ENCODE data around the gene SYNJ2. TPM values are rescaled to one million over a fixed set of nuclear protein-coding genes. Genes with fewer than 3 reads are reported as not detected.

The SYNJ2 gene
- total and polyA plus RNA-seq, 2 donors from 2014 or later = 1.7 to 15.8 TPM

DNA sequence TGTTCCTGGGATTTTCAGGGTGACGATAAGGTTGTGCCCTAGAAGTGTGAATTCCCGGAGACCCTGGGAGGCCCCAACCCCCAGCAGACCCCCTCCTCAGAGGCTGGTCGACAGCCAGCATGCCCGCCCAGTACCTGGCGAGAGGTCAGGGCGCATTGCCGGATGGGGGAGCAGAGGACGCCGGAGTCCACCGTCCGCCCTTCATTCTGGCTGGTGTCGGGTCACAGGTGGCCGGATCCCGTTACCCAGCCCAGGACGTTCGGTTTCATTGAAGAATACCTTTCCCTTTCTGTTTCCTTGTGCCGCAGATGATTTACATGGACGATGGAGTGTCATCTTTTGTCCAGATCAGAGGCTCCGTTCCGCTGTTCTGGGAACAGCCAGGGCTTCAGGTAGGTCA lies 61.3 kb downstream of the SYNJ2 start:
- no peaks in the 10 kb centered on the region for H3K27me3 ChIP-seq (ENCODE audit: control insufficient read depth, insufficient read depth, low read length)
- DNase-seq (peak in 2 of 5 donors; percentile 49 to 68), FAIRE-seq (no peak)
- H3K4me1 ChIP-seq (ENCODE audit: control insufficient read depth in 2 of 3, insufficient read depth in 2 of 3, low read depth in 1 of 3, low read length in 3 of 3) = peaks cover 0 to 14% (median 2%) of the 10 kb centered on the region in 3 donors
- peak overlapping the region; percentile 8 to 56 for H3K27ac ChIP-seq (ENCODE audit: low read depth in 2 of 2, low read length in 2 of 2)
- H3K36me3 ChIP-seq (ENCODE audit: control insufficient read depth in 2 of 3, insufficient read depth in 3 of 3, low read length in 3 of 3) = no peaks in the 10 kb centered on the region
- H3K9me3 ChIP-seq (ENCODE audit: control insufficient read depth in 2 of 3, insufficient read depth in 1 of 3, low read length in 3 of 3) = no peaks in the 10 kb centered on the region
- TF ChIP-seq, protein P1, sequence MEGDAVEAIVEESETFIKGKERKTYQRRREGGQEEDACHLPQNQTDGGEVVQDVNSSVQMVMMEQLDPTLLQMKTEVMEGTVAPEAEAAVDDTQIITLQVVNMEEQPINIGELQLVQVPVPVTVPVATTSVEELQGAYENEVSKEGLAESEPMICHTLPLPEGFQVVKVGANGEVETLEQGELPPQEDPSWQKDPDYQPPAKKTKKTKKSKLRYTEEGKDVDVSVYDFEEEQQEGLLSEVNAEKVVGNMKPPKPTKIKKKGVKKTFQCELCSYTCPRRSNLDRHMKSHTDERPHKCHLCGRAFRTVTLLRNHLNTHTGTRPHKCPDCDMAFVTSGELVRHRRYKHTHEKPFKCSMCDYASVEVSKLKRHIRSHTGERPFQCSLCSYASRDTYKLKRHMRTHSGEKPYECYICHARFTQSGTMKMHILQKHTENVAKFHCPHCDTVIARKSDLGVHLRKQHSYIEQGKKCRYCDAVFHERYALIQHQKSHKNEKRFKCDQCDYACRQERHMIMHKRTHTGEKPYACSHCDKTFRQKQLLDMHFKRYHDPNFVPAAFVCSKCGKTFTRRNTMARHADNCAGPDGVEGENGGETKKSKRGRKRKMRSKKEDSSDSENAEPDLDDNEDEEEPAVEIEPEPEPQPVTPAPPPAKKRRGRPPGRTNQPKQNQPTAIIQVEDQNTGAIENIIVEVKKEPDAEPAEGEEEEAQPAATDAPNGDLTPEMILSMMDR (IDR thresholded peaks at IDR 0.05; ENCODE audit: borderline replicate concordance, extremely low read depth, insufficient read depth) = no peak
- no peak overlapping the region for H3K9ac ChIP-seq (ENCODE audit: low read length in 3 of 3)
- H3K4me3 ChIP-seq (ENCODE audit: low read length in 3 of 3) = no peak overlapping the region
- intact Hi-C loops (cut with DNase I) = no loop called here

DNA sequence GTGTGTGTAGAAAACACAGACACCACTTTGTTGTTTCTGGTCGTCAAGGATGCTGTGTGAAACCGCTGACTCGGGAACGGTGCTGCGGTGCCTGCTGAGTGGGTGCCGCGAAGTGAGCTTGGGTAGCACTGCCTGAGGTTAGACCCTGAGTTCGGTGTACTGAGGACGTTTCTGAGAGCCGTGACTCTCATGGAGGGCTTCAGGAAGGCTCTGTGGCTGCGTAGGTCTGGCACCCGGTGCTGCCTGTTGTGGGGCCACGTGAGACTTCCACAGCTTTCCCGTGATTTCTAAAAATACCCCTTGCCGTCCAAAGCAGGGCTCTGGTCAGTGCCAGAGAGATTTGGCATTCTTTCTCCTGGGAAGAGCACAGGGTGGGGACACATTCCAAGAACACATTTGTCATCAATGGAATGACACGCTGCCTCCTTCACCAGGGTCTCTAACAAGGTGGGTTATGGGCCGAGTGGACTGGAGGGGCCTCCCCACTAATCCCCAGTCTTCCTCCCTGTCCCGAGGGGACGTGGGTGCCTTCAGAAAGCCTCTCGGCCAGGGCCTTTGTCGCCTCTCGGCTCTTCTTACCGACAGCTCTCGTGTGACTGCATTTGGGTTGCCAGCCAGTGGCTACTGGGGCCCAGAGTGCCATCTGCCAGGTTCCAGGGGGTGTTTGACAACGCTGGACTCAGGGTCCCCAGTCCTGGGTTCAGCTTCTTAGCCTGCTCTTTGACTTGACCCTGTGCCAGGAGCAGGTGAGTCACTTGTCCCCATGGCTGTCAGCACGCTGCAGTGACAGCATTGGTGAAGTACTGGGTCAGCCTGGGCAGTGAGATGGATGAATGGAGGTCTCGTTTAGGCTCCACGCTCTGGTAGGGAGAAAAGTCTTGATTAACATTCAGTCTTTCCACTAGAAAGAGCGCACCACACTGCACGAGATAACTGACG lies 62.2 kb downstream of the SYNJ2 start:
- DNase-seq = peak in 2 of 5 donors; percentile 39 to 54
- H3K4me1 ChIP-seq (ENCODE audit: control insufficient read depth in 2 of 3, insufficient read depth in 2 of 3, low read depth in 1 of 3, low read length in 3 of 3) = peaks cover 0 to 14% (median 2%) of the 10 kb centered on the region in 3 donors
- H3K36me3 ChIP-seq (ENCODE audit: control insufficient read depth in 2 of 3, insufficient read depth in 3 of 3, low read length in 3 of 3) = no peaks in the 10 kb centered on the region
- TF ChIP-seq, protein P1 (IDR thresholded peaks at IDR 0.05; ENCODE audit: borderline replicate concordance, extremely low read depth, insufficient read depth) = no peak
- H3K9me3 ChIP-seq (ENCODE audit: control insufficient read depth in 2 of 3, insufficient read depth in 1 of 3, low read length in 3 of 3) = no peaks in the 10 kb centered on the region
- H3K4me3 ChIP-seq (ENCODE audit: low read length in 3 of 3) = no peak overlapping the region
- H3K9ac ChIP-seq (ENCODE audit: low read length in 3 of 3) = no peak overlapping the region
- intact Hi-C loops (cut with DNase I) = no loop called here
- H3K27ac ChIP-seq (ENCODE audit: low read depth in 2 of 2, low read length in 2 of 2) = no peak overlapping the region
- H3K27me3 ChIP-seq (ENCODE audit: control insufficient read depth, insufficient read depth, low read length) = no peaks in the 10 kb centered on the region
- FAIRE-seq = no peak

DNA sequence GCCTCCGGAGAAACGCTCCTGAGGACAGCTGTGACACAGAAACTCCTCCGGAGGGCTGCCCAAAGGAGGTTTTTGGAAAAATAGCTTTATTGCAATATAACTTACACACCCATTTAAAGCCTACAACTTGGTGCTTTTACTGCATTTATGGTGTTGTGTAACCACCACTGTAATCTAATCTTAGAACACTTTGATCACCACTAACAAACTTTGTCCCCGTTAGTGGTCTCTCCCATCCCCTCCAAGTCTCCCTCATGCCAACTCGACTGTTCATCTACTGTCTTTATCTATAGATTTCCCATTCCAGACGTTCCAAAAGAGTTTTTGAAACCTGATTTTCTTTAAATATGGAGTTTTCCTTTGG lies 62.8 kb downstream of the SYNJ2 start:
- Histone ChIP-seq H3K27me3 (ENCODE audit: control insufficient read depth, insufficient read depth, low read length) (no peaks in the 10 kb centered on the region), H3K4me1 (ENCODE audit: control insufficient read depth in 2 of 3, insufficient read depth in 2 of 3, low read depth in 1 of 3, low read length in 3 of 3) (peaks cover 0 to 14% (median 2%) of the 10 kb centered on the region in 3 donors), H3K4me3 (ENCODE audit: low read length in 3 of 3) (no peak overlapping the region), H3K9me3 (ENCODE audit: control insufficient read depth in 2 of 3, insufficient read depth in 1 of 3, low read length in 3 of 3) (no peaks in the 10 kb centered on the region), H3K9ac (ENCODE audit: low read length in 3 of 3) (no peak overlapping the region), H3K27ac (ENCODE audit: low read depth in 2 of 2, low read length in 2 of 2) (no peak overlapping the region), H3K36me3 (ENCODE audit: control insufficient read depth in 2 of 3, insufficient read depth in 3 of 3, low read length in 3 of 3) (no peaks in the 10 kb centered on the region)
- DNase-seq (no peak), FAIRE-seq (no peak)
- TF ChIP-seq, protein P1 (IDR thresholded peaks at IDR 0.05; ENCODE audit: borderline replicate concordance, extremely low read depth, insufficient read depth) = no peak
- intact Hi-C loops (cut with DNase I) = no loop called here

All from kidney (tissue), 14 donors.